BE2C (cell line): ENCODE results near the gene IL4R.

Experiments
- DNase-seq: peaks from one replicate; pipeline ENCODE4 v3.0.0-alpha.2; 2020
- H3K27me3 ChIP-seq: fragments of 250-450 bp; sonication (Bioruptor Pico); 2 replicates; pipeline ENCODE4 v1.5.1; 2020; ENCODE audit warnings: mild to moderate bottlenecking
- H3K36me3 ChIP-seq: fragments of 250-450 bp; sonication (Bioruptor Pico); 2 replicates; pipeline ENCODE4 v1.5.1; 2020; ENCODE audit warnings: mild to moderate bottlenecking
- H3K4me1 ChIP-seq: fragments of 250-450 bp; sonication (Bioruptor Pico); 2 replicates; pipeline ENCODE4 v1.5.1; 2020
- H3K4me3 ChIP-seq: 2 replicates; pipeline ENCODE4 v1.5.1; 2011; ENCODE audit warnings: low read depth, low read length
- H3K9me3 ChIP-seq: fragments of 250-450 bp; sonication (Bioruptor Pico); 2 replicates; pipeline ENCODE4 v1.5.1; 2020
- CTCF ChIP-seq: IDR thresholded peaks from 2 replicates; pipeline ENCODE4 v1.5.1; 2012; ENCODE audit warnings: mild to moderate bottlenecking, low read depth, low read length

IL4R gene

GRCh38 chr16:27330542-27330941 lies 16.8 kb downstream of the IL4R start:
- TF ChIP-seq CTCF = no peak
- Histone ChIP-seq H3K36me3 (no peaks in the 10 kb centered on the region), H3K4me1 (no peaks in the 10 kb centered on the region), H3K4me3 (no peak overlapping the region), H3K27me3 (no peaks in the 10 kb centered on the region), H3K9me3 (no peaks in the 10 kb centered on the region)
- no peak for DNase-seq

- H3K27me3 ChIP-seq = no peaks in the 10 kb centered on the region
- no peaks in the 10 kb centered on the region for H3K4me1 ChIP-seq
- no peaks in the 10 kb centered on the region for H3K36me3 ChIP-seq
- DNase-seq = no peak
- H3K9me3 ChIP-seq = no peaks in the 10 kb centered on the region
- no peak overlapping the region for H3K4me3 ChIP-seq
- TF ChIP-seq CTCF = no peak
Measured at GRCh38 chr16:27332105-27332504, 18.3 kb downstream of the IL4R start.

GRCh38 chr16:27333104-27333503 lies 19.3 kb downstream of the IL4R start:
- no peak for TF ChIP-seq CTCF
- Histone ChIP-seq H3K36me3 (no peaks in the 10 kb centered on the region), H3K4me3 (no peak overlapping the region), H3K9me3 (no peaks in the 10 kb centered on the region), H3K4me1 (no peaks in the 10 kb centered on the region), H3K27me3 (no peaks in the 10 kb centered on the region)
- no peak for DNase-seq

- DNase-seq = no peak
- Histone ChIP-seq H3K4me1 (no peaks in the 10 kb centered on the region), H3K27me3 (no peaks in the 10 kb centered on the region), H3K9me3 (no peaks in the 10 kb centered on the region), H3K36me3 (no peaks in the 10 kb centered on the region), H3K4me3 (no peak overlapping the region)
- no peak for TF ChIP-seq CTCF
Measured at GRCh38 chr16:27333549-27333948, 19.8 kb downstream of the IL4R start.

- TF ChIP-seq CTCF = no peak
- Histone ChIP-seq H3K27me3 (no peaks in the 10 kb centered on the region), H3K4me1 (no peaks in the 10 kb centered on the region), H3K9me3 (no peaks in the 10 kb centered on the region), H3K4me3 (no peak overlapping the region), H3K36me3 (no peaks in the 10 kb centered on the region)
- no peak for DNase-seq
Measured at GRCh38 chr16:27334192-27334764, 20.5 kb downstream of the IL4R start.

- no peak for DNase-seq
- H3K27me3 ChIP-seq = no peaks in the 10 kb centered on the region
- no peaks in the 10 kb centered on the region for H3K36me3 ChIP-seq
- no peaks in the 10 kb centered on the region for H3K4me1 ChIP-seq
- no peaks in the 10 kb centered on the region for H3K9me3 ChIP-seq
- TF ChIP-seq CTCF = no peak
- no peak overlapping the region for H3K4me3 ChIP-seq
Measured at GRCh38 chr16:27334838-27335237, 21.1 kb downstream of the IL4R start.
